Chondrocyte (in vitro differentiated cells): ENCODE data around the gene SSR2. TPM values are rescaled to one million over a fixed set of nuclear protein-coding genes. Genes with fewer than 3 reads are reported as not detected.

ENCODE experiments used
- DNase-seq: peaks from one replicate; pipeline ENCODE4 v3.0.0; 2021; ENCODE audit warnings: mixed read lengths, low spot score
- H3K27ac Mint-ChIP-seq: one replicate; pipeline ENCODE4 v1.8.0; 2021; ENCODE audit warnings: mild to moderate bottlenecking, moderate library complexity, mixed read lengths; ENCODE audit not compliant: unreplicated experiment
- H3K27me3 Mint-ChIP-seq: 2 replicates; pipeline ENCODE4 v1.8.0; 2021; ENCODE audit warnings: low read depth, mixed read lengths
- H3K36me3 Mint-ChIP-seq: 2 replicates; pipeline ENCODE4 v1.8.0; 2021; ENCODE audit warnings: low read depth, mixed read lengths
- H3K4me1 Mint-ChIP-seq: 2 replicates; pipeline ENCODE4 v1.8.0; 2021; ENCODE audit warnings: low read depth, mild to moderate bottlenecking, mixed read lengths
- H3K4me3 Mint-ChIP-seq: one replicate; pipeline ENCODE4 v1.8.0; 2021; ENCODE audit warnings: mild to moderate bottlenecking, moderate library complexity, mixed read lengths; ENCODE audit not compliant: unreplicated experiment
- H3K9me3 Mint-ChIP-seq: 2 replicates; pipeline ENCODE4 v1.8.0; 2021; ENCODE audit warnings: low read depth, mixed read lengths
- CTCF ChIP-seq: fragments of 200-600 bp; sonication (generic); IDR thresholded peaks from 2 replicates; pipeline ENCODE4 v1.5.0; 2021; ENCODE audit warnings: antibody characterized with exemption, mild to moderate bottlenecking, moderate library complexity
- total RNA-seq: library from RNA; stranded (reverse); gene quantifications from 3 replicates; pipeline ENCODE4 v1.2.1, GENCODE V29; 2021

SSR2 gene
- total RNA-seq, 1 donor from 2014 or later, result 233 TPM

GRCh38 chr1:156001662-156002171 lies 19.0 kb downstream of the SSR2 start:
- no peak overlapping the region for H3K27ac Mint-ChIP-seq
- no peaks in the 10 kb centered on the region for H3K4me1 Mint-ChIP-seq
- no peak overlapping the region for H3K4me3 Mint-ChIP-seq
- H3K36me3 Mint-ChIP-seq, result no peaks in the 10 kb centered on the region
- no peaks in the 10 kb centered on the region for H3K9me3 Mint-ChIP-seq
- no peaks in the 10 kb centered on the region for H3K27me3 Mint-ChIP-seq
- DNase-seq, result no peak
- peak; percentile 43 for TF ChIP-seq CTCF

GRCh38 chr1:156001021-156001661 lies 19.6 kb downstream of the SSR2 start:
- no peaks in the 10 kb centered on the region for H3K4me1 Mint-ChIP-seq
- no peaks in the 10 kb centered on the region for H3K27me3 Mint-ChIP-seq
- H3K27ac Mint-ChIP-seq, result no peak overlapping the region
- H3K36me3 Mint-ChIP-seq, result no peaks in the 10 kb centered on the region
- DNase-seq, result no peak
- no peaks in the 10 kb centered on the region for H3K9me3 Mint-ChIP-seq
- no peak for TF ChIP-seq CTCF
- H3K4me3 Mint-ChIP-seq, result no peak overlapping the region

GRCh38 chr1:155999964-156000363 lies 20.8 kb downstream of the SSR2 start:
- Mint-ChIP-seq H3K27ac (no peak overlapping the region), H3K4me1 (no peaks in the 10 kb centered on the region), H3K27me3 (no peaks in the 10 kb centered on the region), H3K4me3 (no peak overlapping the region), H3K9me3 (no peaks in the 10 kb centered on the region), H3K36me3 (no peaks in the 10 kb centered on the region)
- TF ChIP-seq CTCF, result no peak
- no peak for DNase-seq

- H3K36me3 Mint-ChIP-seq, result no peaks in the 10 kb centered on the region
- H3K27ac Mint-ChIP-seq, result no peak overlapping the region
- no peak for TF ChIP-seq CTCF
- H3K27me3 Mint-ChIP-seq, result no peaks in the 10 kb centered on the region
- DNase-seq, result no peak
- peaks cover 3% of the 10 kb centered on the region for H3K4me1 Mint-ChIP-seq
- H3K4me3 Mint-ChIP-seq, result no peak overlapping the region
- no peaks in the 10 kb centered on the region for H3K9me3 Mint-ChIP-seq
These were observed 24.6 kb downstream of the SSR2 start for GRCh38 chr1:155996166-155996565.

- DNase-seq, result no peak
- Mint-ChIP-seq H3K36me3 (no peaks in the 10 kb centered on the region), H3K27me3 (no peaks in the 10 kb centered on the region), H3K4me1 (peaks cover 12% of the 10 kb centered on the region), H3K9me3 (no peaks in the 10 kb centered on the region), H3K27ac (no peak overlapping the region), H3K4me3 (no peak overlapping the region)
- no peak for TF ChIP-seq CTCF
These were observed 27.2 kb downstream of the SSR2 start for GRCh38 chr1:155993595-155993994.
